Measurements from ENCODE around the gene LCN12.

DNA sequence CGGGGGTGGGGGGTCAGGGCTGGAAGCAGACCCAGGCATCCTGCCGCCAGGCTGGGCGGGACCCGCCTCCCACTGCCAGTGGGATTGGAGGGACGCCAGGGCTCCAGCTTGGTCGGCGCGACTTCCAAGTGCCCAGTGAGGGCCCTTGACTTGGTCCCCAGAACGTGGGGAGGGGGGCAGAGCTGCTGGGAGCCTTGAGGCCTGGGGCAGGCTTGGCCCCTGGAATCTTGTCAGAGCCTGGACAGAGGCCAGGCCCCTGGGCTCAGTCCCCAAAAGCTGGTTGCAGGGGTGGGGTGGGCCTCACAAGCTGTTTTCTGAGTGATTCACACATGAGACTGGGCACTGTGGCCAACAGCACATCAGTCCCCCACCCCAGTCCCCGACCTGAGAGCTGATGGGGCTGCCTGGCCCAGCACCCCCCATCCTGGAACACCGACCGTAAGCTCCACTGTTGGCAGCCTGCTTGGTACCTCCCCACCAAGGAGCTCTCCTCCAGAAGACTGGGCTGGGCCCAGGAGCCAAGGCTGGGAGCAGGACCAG is 43.8 kb downstream of the LCN12 start:
- TF ChIP-seq, protein P1, sequence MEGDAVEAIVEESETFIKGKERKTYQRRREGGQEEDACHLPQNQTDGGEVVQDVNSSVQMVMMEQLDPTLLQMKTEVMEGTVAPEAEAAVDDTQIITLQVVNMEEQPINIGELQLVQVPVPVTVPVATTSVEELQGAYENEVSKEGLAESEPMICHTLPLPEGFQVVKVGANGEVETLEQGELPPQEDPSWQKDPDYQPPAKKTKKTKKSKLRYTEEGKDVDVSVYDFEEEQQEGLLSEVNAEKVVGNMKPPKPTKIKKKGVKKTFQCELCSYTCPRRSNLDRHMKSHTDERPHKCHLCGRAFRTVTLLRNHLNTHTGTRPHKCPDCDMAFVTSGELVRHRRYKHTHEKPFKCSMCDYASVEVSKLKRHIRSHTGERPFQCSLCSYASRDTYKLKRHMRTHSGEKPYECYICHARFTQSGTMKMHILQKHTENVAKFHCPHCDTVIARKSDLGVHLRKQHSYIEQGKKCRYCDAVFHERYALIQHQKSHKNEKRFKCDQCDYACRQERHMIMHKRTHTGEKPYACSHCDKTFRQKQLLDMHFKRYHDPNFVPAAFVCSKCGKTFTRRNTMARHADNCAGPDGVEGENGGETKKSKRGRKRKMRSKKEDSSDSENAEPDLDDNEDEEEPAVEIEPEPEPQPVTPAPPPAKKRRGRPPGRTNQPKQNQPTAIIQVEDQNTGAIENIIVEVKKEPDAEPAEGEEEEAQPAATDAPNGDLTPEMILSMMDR (IDR thresholded peaks at IDR 0.05; ENCODE audit: insufficient read depth, low read length, poor library complexity, severe bottlenecking) = no peak
- no peak for TF ChIP-seq EZH2phosphoT487 (conservative IDR thresholded peaks at IDR 0.05; ENCODE audit: low read length)

Measured in SU-DHL-6 (cell line).